Activated effector memory CD4-positive, alpha-beta T cell treated with Interleukin-2 at 50 U/mL for 16 hours (primary cell): ENCODE results near the gene RNF151.
"Not testable (repeated sequence)": the region's sequence is repeated elsewhere in the genome, so short reads cannot be mapped to it uniquely, and the experiment has no call there.

ENCODE experiments used
- DNase-seq: peaks from one replicate; pipeline ENCODE4 v3.0.0-alpha.2; 2020

The RNF151 gene

DNA sequence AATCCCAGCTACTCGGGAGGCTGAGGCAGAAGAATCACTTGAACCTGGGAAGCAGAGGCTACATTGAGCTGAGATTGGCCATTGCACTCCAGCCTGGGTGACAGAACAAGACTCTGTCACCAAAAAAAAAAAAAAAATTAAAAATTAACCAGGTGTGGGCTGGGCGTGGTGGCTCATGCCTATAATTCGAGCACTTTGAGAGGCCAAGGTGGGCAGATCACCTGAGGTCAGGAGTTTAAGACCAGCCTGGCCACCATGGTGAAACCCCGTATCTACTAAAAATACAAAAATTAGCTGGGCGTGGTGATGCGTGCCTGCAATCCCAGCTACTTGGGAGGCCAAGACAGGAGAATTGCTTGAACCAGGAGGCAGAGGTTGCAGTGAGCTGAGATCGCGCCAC lies 26.8 kb upstream of the RNF151 start:
- DNase-seq: not testable (repeated sequence)

DNA sequence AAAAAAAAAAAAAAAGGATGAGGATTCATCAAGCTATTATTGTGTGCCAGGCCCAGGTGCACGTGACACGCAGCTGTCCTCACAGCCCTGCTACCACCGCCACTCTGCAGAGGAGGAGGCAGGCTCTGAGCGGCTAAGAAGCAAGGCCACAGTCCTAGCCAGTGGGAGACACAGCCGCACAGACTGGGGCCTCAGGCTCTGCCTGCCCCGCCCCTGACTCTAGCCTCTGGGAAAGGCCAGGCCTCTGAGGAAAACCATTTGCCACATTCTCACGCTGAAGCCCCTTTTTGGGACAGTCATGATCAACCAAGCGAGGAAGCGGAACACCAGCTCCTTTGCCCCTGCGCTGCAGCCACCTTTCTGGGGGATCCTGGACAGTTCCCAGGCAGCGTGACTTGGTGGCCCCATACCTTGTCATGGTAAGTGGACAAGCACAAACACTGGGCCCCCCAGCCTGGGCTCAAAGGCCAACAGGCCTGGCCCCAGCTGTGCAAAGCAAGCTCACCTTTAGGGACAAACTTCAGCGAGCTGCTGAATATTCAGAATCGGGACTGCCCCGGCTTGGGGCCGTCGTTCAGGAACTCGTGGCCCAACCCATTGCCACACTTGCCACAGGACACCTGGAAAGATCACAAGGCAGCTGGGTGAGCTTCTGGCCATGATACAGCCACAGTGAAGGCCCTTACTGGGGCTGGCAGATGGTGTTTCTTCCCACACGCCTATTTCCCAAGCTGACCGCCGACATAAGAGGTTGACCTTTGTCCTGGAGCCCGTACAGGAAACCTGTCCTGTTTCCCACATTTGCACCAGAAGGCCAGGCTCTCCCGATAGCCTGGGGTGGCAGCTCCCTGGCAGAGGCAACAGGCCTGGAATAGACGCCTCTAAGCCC lies 26.1 kb upstream of the RNF151 start:
- DNase-seq: no peak

DNA sequence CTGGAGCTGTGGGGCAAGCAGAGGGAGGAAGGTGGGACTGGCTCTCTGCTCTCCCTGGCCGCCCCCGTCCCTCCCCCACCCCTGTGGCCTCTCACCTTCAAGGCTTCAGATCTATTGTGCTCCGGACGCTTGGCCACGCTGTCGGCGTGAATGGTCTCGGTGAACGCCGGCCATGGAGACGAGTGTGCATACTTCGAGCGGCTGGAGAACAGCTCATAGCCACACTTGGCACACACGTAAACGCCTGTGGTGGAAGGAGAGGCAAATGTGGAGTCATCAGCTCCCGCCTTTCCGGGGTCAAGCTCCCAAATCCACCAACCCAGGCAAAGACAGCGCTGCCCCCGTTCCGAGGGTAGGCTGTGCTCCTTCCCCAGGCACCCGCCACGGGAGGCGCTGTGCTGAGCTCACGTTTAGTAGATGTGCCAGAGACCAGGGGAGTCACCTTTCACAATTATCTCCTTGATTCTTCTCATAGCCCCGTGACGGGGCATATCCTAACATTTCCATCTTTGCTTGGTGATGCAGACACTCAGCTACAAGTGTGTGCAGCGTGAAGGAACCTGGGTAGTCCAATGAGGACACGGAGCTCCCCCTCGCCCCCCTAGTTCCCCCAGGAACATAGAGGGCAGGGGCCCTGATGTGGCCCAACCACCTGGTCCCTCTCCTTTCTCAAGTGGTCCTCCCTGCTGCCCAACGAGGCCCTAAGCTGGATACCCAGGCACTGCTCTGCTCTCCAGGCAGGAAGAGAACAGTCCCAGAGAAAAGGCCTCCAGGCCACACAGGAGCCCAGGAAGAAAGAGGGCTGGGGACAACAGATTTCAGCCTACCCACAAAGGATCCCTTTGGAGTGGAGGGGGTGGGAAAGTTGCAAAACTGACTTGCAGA lies 25.3 kb upstream of the RNF151 start:
- no peak for DNase-seq

DNA sequence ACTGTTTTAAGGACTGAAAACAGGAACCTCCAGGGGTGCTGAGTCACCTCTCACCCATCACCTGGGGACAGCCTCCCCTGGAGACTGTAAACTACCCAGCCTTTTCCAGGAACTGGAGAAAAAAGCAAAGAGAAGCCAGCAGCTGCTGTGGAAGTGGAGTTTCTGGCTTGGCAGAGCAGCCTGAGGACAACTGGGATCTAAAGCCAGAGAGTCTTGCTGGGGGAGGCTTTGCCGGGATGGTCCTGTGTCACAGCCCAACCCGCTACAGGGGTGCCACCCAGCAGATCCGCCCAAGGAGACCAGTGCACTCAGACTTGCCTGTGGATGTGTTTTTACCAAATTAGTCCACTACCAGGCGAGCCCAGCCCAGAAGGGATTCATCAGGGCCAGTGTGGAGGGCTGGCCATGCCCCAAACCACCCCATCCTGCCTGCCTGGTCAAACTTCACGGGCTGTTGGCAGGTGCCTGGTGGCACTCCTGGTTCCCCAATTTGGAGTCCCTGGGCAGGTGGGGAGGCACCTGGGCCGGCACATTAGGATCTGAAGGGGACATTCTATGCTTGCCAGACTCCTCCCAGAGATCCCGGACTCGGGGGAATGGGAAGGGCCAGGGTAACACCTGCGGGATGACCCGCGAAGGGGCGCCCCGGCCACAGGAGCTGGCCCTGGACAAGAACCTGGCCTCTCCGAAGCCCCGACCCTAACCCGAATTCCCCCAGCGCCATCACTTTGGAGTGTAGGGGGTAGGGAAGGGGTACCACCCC lies 24.4 kb upstream of the RNF151 start:
- no peak for DNase-seq

DNA sequence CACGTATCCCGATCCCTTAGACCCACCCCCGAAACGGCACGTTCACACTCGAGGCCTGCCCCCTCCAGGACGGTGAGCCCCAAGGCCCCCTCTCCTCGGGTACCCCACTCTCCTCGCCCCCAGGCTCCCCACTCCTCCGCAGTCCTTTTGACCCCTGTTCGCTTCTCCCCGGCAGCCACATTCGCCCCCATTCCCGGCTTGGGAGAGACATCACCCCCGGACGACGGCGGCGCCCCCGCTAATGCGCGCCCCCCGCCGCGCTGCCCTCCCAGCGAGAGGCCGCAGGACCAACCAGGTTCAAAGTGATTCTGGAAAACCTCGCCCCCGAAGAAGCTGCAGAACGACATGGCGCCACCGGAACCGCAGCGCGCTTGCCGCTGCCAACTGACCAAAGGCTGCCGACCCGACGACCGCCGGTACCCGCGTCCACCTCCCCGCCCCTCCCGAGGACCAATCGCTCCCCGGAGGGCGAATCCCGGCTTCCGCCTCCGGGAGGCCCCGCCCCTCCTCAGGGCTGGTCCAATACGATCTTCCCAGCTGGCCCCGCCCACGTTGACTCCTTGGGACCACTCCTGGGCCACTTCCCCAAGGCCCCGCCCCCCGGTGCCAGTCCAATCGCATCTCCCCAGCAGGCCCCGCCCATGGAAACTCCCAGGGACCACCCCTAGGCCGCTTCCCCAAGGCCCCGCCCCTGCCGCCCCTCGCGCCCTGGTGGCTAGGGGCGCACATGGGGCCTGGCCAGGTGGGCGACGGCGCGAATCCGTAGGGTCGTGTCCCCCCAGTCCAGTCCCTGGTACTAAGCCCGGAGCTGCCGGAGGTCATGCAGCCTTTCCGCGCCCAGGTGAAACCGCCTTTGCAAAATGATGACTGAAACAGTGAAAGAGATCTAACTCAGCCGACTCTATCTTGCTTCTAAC lies 23.6 kb upstream of the RNF151 start, which contains the start of gene MSRB1:
Gene MSRB1, minus strand, starts transcription at position 390 of the 917 bp plus-strand sequence. Its CDS starts 43 bp downstream, at position 347.
- DNase-seq: peak; percentile 98

DNA sequence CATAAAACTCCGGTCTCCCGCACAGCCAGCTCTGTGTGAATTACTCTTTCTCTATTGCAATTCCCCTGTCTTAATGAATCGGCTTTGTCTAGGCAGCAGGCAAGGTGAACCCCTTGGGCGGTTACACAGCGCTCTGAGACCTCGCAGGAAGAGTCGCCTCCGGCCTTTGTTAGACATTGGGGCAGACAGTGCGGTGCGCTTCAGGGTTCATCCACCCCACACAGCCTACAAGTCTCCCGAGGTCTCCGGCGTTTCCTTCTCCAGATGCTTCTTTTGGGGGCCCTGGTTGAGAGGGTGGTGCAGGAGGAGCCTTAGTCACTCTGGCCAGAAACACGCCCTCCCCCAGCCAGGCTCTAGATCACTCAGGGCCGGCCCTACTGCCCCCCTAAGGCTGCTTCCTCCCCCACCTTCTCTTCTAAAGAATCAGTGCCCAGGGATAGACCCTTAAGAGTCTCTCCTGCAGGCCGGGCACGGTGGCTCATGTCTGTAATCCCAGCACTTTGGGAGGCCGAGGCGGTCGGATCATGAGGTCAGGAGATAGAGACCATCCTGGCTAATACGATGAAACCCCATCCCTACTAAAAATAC lies 21.9 kb upstream of the RNF151 start:
- DNase-seq: no peak

DNA sequence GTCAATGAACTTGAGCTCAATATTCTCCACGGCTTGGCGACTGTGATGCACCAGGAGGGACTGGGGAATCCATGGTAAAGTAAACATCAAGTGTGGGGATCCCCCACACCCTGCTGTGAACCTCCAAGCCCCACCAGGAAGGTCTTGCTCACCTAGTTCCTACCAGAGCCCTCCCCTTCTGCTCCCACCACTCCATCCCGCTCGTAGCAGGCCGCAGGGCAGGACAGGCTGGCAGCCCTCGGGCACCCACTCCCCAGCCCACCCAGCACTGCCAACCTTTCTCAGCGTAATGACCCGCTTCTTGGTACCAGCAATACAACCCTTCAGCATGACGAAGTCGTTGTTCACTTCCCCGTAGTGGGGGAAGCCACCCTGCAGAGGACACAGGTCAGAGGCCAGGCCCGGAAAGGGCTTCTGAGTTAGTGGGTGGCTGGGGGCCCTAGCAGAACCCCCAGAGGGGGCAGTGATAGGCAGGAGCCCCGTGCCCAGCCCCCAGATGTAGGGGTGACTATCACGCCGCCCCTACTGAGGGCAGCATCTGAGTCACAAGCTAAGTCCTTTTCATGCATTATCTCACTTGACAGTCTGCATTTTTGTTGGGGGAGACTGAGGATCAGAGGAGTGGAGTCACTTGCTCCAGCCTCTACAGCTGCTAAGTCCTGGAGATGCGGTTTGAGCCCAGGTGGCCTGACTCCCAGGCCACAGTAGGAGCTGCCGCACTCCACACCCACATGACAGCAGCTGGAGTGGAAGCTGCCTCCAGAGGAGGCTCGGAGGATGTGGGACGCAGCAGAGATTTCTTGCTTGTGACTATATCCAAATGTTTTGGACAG lies 20.9 kb upstream of the RNF151 start:
- no peak for DNase-seq

DNA sequence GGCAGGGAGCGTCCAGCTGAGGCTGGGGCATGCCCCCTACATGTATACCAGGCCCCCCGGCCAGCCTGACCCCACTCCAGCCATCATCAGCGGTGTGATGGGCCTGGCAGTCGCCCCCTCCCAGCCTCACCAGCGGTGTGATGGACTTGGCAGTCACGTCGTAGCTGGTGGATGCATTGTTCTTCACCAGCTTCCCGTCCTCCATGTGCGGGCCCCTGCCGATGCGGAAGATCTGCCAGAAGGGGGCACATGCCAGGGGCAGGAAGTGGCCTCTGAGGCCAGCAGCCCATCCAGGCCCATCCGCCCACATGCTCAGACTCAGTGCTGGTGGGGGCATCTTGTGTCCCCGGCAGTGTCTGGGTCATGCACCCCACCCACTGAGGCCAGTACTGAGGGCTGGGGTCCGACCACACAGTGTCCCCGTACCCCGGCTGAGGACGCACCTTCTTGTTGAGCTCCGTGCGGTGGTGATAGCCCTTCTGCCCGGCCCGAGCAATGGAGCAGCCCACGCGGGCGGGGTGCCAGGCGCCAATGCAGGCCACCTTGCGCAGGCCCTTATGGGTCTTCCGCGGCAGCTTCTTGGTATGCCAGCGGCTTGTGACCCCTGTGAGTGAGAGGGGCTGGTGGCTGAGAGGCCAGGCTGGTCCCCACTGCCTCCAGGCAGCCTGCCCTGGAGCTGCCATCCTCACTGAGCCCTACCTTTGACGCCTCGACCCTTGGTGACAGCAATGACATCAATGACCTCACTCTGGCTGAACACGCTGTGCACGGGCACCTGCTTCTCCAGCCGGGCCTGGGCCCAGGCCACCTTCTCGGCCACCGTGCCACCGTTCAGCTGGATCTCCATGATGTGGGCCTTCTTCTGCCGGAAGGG lies 19.9 kb upstream of the RNF151 start:
- DNase-seq: no peak

DNA sequence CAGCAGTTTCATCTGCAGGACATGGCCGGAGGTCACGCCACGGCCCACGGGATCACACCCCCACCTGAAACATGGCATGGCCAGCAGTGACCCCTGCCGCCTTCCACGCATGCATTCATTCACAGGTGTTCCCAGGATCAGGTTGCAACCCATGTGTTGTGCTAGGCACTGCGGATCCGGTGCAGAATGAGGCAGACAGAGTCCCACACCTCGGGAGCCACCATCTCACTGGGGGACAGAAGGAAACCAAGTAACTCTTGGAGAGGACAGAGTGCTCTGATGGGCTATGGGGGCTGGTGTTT lies 19.3 kb upstream of the RNF151 start:
- DNase-seq: no peak

DNA sequence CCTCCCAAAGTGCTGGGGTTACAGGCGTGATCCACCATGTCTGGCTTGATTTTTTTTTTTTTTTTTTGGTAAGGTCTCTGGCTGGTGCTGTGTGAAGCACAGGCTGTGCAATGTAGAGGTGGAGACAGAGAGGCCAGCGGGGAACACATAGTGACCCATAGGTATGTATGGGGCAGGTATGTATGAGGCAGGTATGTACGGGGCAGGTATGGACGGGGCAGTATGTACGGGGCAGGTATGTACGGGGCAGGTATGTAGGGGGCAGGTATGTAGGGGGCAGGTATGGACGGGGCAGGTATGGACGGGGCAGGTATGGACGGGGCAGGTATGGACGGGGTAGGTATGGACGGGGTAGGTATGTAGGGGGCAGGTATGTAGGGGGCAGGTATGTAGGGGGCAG lies 17.1 kb upstream of the RNF151 start:
- DNase-seq: no peak

DNA sequence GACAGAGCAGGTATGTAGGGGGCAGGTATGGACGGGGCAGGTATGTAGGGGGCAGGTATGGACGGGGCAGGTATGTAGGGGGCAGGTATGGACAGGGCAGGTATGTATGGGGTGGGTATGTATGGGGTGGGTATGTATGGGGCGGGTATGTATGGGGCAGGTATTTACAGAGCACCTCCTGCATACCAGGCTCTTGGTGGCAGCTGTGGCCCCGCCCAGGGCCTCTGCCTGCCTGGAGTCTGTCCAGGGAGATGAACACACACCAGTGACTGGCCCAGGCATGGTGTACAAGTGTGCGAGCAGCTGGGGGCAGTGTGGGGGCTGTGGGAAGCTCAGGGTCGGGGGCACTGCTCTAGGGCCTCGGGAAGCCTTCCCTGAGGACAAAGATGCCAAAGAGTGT lies 16.6 kb upstream of the RNF151 start:
- no peak for DNase-seq

DNA sequence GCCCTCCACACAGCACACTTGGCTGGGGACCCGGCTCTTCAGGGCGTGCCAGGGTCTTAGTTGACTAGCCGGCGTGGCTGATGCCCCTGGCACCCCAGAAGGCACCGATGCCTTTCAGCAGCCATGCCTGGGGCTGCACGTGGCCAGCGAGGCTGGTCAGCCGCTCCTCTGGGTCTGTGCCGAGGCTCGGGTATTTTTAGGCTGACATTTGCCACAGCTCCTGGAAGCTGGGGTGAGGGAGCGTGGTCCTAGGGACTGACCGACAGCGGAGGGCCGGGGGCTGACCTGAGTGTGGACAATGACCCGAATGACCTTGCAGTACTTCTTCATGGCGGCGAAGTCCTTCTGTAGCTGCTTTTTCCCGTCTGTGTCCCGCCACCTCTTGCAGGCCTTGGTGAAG lies 16.1 kb upstream of the RNF151 start:
- DNase-seq: no peak

DNA sequence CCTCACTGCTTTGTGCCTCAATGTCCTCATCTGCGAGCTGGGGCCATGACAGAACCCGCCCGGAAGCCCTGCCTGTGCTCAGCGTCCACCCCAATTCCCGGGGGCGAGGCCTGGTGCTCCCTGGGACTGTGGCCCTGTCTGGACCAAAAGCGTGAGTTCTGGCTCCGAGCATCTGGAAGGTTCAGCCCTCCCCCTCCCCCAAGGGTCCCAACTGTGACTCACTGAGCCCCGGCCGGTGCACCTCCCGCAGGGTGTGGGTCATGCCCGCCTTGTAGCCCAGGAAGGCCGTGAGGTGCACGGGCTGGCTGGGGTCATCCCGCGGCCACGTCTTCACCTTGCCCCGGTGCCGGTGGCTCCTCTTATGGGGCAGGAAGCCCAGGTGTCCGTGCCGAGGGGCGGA lies 12.9 kb upstream of the RNF151 start:
- DNase-seq: no peak

DNA sequence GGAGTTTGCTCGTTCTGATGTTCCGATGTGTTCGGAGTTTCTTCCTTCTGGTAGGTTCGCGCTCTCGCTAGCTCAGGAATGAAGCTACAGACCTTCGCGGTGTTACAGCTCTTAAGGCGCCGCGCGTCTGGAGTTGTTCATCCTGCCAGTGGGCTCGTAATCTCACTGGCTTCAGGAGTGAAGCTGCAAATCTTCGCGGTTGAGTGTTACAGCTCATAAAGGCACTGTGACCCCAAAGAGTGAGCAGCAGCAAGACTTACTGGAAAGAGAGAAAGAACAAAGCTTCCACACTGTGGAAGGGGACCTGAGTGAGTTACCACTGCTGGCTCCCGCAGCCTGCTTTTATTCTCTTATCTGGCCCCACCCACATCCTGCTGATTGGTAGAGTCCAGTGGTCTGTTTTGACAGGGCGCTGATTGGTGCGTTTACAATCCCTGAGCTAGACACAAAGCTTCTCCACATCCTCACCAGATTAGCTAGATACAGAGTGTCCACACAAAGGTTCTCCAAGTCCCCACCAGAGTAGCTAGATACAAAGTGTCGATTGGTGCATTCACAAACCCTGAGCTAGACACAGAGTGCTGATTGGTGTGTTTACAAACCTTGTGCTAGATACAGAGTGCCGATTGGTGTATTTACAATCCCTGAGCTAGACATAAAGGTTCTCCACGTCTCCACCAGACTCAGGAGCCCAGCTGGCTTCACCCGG lies 9.1 kb upstream of the RNF151 start:
- not testable (repeated sequence) for DNase-seq

DNA sequence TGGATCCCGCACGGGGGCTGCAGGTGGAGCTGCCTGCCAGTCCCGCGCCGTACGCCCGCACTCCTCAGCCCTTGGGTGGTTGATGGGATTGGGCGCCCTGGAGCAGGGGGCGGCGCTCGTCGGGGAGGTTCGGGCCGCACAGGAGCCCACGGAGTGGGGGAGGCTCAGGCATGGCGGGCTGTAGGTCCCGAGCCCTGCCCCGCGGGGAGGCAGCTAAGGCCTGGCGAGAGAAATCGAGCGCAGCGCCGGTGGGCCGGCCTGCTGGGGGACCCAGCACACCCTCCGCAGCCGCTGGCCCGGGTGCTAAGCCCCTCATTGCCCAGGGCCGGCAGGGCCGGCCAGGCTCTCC lies 8.5 kb upstream of the RNF151 start:
- not testable (repeated sequence) for DNase-seq

DNA sequence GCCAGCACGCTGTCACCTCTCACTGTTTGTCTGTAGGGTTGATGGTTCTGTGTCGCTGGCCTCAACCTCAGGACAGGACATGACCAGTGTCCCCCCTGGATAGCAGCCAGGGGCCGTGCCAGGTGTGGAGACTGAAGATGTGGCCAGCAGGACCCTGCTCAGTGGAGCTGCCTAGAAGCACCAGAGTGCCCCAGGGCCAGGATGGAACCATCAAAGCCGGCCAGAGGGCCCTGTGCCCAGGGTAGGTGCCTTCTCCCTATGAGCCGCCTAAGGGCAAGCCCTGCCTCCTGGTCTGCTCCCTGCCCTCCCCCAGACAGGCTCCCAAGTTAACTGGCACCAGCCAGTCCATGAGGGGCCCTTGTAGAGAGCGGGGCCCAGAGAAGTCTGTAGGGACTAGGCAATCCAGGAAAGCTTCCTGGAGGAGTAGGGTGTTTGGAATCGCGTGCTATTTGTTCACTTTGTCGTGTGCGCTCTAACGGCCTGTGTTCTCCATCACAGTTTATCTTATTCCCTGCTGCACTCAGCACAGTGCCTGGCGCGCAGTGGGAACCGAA lies 7.9 kb upstream of the RNF151 start:
- no peak for DNase-seq

DNA sequence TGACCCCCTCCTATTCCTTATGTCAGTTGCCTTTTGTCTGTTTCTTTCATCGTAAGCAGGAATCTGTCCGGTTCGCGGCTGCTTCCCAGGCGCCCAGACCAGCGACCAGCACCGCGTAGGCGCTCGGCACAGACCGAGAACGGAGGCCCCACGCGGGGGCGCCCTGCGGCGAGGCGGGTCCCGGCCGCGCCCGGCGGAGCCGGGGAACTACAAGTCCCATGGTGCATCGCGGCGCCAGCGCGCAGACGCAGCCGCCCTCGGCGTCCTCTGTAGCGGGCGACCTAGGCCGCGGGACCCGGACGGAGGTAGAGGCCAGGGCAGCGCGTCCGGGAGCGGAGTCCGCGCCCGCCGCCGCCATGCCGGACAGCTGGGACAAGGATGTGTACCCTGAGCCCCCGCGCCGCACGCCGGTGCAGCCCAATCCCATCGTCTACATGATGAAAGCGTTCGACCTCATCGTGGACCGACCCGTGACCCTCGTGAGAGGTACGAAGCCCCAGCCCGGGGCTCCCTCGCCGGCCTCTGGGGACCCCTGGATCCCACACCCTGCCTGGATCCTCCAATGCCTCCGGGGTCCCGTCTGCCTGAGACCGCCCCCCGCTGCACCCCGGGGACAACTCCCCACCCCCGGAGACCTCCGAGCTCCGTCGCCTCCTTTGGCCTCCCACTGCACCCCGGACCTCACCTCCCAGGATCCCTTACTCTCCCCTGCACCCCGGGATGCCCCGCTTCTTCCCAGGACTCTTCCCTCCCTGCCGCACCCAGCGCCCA lies 7.2 kb upstream of the RNF151 start, which contains the start of gene NDUFB10:
Gene NDUFB10, plus strand, starts transcription at position 270 of the 771 bp plus-strand sequence. Its CDS starts 87 bp downstream, at position 357.
- peak; percentile 88 for DNase-seq
